M059J (cell line): ENCODE data around the gene RRP1B. TPM values are rescaled to one million over a fixed set of nuclear protein-coding genes. Genes with fewer than 3 reads are reported as not detected.

Source experiments
- DNase-seq: peaks from one replicate; pipeline ENCODE4 v3.0.0-alpha.2; 2012; ENCODE audit warnings: low read depth
- total RNA-seq: library from RNA; depleted of rRNA; stranded (reverse); fragments of >200 nt; shearing (Covaris generic); gene quantifications from 2 replicates; pipeline ENCODE4 v1.2.3, GENCODE V29; 2014

The RRP1B gene
- total RNA-seq, 1 experiment from 2014 or later, result 42.8 TPM

DNA sequence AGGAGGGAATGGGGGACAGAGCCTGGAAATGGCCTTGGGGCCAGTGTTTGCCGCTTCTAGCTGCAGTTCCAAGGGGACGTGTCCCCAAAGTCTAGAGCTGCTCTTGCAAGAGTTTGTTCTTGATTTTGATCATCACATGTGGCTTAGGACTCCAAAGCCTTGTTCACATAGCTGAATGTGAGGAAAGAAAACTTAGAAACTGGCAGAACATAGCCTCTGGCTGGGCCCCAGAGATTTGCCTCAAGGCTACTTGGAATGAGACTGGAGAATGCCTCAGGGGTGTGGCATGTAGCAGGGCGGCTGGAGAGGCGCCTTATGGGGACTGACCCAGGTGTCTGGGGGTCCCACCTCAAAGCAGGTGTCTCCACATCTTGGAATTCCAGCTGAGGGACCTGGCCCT, 61.8 kb downstream of the RRP1B start:
- no peak for DNase-seq

GRCh38 chr21:43721939-43722338, 62.6 kb downstream of the RRP1B start:
- DNase-seq, result no peak

DNA sequence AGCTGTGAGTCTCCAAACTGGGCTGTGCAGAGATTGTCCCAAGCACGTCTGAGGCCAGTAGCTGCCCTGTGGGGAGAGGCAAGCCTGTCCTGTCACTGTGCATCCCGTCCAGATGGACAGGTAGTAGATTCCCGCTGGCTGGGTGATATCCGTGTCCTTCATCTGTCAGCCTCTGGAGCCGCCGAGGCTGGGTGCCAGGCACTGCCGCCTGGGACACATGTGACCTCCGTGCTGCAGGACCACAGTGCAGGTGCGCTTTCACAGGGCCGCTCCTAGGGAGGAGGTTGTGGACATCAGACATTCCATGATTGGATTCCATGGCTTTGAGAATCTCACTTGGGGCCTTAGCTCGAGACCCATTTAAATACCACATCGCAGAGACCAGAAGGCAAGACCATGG, 64.3 kb downstream of the RRP1B start:
- no peak for DNase-seq

GRCh38 chr21:43726686-43727518, 67.5 kb downstream of the RRP1B start:
- DNase-seq, result peak; percentile 58

DNA sequence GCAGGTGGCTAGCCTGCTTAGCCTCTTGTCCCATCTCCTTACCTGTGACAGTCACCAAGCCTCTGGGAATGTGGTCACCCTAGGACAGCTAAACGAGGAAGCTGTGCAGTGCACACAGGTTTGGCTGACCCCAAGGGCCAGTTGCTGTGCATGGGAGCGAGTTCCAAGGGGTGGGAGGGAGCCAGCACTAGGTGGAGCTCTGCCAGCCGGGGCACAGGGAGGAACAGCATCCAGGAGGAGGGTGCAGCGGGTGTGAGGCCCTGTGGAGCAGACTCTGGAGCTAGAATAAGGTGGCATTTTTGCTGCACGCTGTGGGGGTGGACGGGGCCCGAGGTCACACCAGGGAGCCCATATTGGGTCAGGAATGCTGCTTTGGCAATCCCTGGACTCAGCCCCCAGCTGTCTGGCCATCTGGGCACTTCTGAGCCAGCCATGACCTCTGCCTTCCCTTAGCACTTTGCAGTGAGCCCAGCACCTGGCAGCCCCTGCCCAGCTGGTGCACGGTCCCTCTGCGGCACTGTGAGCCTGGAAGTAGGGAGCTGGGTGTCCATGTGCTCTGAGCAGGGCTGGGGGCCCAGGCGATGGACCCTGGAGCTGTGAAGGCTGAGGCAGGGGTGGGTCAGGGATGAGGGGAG, 68.3 kb downstream of the RRP1B start:
- peak; percentile 52 for DNase-seq

DNA sequence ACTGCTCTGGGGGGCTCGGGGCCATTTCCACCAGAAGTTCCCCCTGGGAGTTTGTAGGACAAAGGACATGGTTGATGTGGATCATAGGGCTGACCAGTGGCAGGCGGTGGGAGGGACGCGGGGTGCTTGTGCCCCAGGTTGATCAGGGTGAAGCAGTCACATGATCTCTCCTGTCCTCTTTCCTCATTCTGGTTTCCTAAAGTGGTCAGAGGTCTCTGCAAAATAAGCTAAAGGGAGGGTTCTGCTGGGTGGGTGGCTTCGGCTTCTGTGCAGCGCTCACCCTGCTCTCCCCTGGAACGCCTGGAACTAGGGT, 68.8 kb downstream of the RRP1B start:
- DNase-seq, result no peak

GRCh38 chr21:43728467-43729390, 69.4 kb downstream of the RRP1B start:
- DNase-seq, result peak; percentile 99

- DNase-seq, result no peak
Measured at GRCh38 chr21:43731476-43731875, 72.1 kb downstream of the RRP1B start.

GRCh38 chr21:43731891-43732711, 72.7 kb downstream of the RRP1B start:
- DNase-seq, result peak; percentile 44

- no peak for DNase-seq
Measured at GRCh38 chr21:43733060-43733459, 73.7 kb downstream of the RRP1B start.

DNA sequence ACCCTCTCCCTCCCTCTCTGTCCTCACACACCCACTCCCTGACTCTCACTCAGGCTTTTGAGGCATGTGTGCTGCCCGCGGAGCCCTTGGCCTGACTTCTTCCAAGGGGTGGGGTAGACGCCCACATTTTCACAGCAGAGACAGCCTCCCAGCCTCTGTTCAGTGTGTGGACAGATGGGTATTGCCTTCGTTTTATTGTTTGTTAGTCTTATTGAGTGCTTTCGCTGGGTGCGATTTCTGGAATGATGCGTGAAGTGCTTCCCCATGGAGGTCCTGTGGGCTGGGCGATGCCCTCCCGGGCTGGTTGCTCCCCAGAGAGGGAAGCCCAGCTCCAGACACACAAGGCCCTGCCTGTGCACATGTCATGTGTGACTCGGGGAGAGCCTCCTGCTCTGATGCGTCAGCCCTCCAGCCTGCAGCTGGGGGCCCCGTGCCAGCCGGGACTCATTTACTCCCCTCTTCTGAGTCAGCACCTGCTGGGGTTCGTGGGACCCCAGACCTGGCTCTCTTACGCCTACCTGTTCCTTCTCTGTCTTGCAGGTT, 74.2 kb downstream of the RRP1B start:
- no peak for DNase-seq

DNA sequence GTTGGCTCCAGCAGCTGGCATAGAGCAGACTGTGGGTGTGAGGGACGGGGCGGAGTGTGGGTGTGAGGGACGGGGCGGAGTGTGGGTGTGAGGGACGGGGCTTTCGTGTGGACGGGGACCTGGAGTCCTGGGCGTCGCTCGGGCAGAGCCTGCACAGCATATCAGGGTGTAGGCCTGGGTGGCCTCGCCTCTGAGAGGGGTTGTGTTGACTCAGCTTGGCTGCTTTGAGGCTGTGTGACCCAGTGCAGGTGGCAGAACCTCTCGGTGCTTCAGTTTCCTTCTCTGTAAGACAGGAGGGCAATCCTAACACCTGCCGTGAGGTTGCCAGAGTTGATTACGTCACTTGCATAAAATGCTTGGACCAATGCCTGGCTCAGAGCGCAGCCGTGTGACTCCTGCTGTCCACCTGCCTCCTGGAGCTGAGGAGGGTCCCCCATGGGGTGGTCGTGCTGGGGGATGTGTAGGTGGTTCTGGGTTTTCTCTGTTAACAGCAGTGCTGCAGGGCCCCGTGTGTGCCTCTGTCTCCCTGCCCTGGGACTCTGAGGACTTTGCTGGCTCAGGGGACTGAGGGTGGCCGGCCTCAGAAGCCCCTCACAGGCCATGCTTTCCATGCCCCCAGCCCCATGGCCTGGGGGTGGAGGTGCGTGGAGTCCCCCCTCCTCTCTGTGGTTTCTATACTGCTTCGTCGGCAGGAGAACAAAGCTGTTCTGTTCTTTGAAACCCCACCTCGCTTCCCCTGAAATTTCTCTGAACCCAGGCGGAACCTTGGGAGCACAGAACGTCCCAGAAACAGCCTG, 75.0 kb downstream of the RRP1B start:
- DNase-seq, result no peak

- peak; percentile 40 for DNase-seq
Measured at GRCh38 chr21:43734928-43735229, 75.5 kb downstream of the RRP1B start.

GRCh38 chr21:43735236-43736091, 76.1 kb downstream of the RRP1B start:
- no peak for DNase-seq

DNA sequence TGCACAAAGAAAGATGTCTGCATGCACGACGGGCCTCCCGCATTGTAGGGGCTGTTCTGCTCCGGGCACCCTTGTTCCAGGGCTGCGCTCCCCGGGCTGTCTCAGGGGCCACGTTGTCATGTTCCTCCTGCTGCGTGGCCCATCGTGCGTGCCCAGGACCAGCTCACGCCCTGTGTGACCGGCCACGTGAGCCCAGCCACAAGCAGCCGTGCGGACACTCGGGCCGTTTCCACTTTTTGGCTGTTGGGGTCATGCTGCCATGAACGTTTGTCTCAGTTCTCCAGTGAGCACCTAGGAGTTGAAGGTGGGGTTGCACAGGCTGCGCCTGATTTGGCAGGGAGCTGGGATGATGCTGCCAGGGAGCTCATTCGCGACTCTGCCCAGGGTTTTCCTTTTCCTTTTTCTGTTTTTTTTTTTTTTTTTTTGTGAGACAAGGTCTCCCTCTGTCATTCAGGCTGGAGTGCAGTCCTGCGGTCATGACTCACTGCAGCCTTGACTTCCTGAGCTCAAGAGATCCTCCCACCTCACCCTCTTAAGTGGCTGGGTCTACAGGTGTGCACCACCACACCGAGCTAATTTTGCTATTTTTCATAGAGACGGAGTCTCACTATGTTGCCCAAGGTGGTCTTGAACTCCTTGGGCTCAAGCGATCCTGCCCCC, 77.0 kb downstream of the RRP1B start:
- peak; percentile 56 for DNase-seq

DNA sequence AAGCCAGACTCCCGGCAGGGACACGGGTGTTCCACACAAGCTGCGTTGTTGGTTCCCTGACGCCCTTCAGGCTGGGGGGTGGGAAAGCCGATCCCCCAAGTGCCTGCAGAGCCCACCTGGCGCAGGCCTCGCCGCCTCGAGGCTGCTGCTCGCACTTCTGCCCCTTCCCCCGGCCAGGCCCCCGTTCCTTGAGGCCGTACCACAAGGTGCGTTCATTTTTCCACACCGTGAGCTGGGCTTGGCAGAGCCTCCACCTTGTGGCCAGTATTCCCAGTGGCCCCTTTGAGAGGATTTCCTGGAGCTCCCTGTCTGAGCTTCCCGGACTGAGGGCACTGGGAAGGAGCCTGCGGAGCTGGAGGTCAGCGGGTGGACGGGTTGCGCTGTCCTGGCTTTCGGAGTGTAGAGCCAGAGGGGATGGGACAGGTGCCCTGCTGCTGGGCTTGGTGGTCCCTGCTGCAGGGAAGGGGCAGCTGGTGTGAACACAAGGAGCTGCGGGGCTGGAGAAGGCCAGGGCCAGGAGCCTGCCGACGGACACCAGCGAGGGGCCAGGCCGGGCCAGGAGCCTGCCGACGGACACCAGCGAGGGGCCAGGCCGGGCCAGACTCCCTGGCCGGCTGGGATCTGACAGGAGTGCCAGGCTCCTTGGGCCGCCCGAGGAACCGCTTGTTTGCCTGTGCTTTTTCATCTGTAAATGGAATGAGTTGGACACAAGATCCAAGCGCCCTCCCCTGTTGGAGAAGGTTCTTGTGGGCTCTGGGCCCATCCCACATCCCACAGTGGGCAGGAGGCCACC, 78.0 kb downstream of the RRP1B start:
- no peak for DNase-seq

DNA sequence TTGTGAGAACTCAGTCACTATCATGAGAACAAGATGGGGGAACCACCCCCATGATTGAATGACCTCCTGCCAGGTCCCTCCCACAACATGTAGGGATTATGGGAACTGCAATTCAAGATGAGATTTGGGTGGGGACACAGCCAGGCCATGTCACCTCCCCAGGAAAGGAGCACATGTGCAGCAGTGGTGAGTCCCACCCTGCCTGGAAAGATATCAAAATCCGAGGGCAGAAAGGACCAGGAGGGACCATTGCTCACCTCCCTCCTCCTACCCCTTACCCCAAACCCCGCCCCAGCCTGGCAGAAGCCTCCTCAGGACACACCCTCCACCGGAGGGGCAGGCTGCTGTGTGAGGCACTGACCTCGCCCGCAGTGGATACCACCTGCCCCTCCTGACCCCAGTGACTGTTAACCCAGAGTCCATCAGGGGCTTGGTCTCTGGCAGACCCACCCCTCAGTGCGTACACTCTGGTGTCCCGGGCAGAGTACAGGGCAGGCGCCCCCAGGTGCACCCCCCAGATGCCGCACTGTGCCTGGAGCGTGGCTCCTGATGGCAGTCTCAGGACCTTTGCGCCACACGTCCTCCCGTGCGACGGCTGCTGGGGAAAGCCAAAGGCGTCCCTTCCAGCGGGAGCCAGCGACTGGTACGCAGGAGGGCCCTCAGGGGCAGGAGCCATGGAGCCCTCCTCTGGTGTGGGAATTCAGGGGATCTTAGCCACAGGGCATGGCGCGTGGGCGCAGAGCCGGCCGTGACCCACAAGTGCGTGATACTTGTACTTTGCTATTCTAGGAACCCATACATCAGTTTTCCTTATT, 80.5 kb downstream of the RRP1B start:
- DNase-seq, result no peak
